B cell (primary cell): ENCODE measurements around the gene PHC3. TPM values are rescaled to one million over a fixed set of nuclear protein-coding genes. Genes with fewer than 3 reads are reported as not detected.
A peak's percentile ranks its signal among the peaks of the same experiment; 100 is the strongest.

Experiments
- ATAC-seq: fragments of 200-7000 bp; cut with Tn5 transposase; one replicate; pipeline ENCODE4 v1.10.0; 2021; ENCODE audit warnings: low read depth, mild to moderate bottlenecking, moderate number of reproducible peaks, moderate library complexity
- CTCF ChIA-PET: fragments of 350-600 bp; sonication (Branson Sonifier 250); formaldehyde crosslinking; loops from one replicate; lab custom pipeline; 2021; ENCODE audit warnings: antibody characterized with exemption, inconsistent platforms; lab: Charles Lee
- POLR2A ChIA-PET: fragments of 350-600 bp; sonication (Branson Sonifier 250); formaldehyde crosslinking; loops from one replicate; lab custom pipeline; 2021; ENCODE audit warnings: antibody characterized with exemption; lab: Charles Lee
- DNase-seq: peaks from one replicate; pipeline ENCODE4 v3.0.0; 2013
- H2AFZ ChIP-seq: 2 replicates; pipeline ENCODE4 v1.6.1; 2012; ENCODE audit warnings: mild to moderate bottlenecking, low read depth, low read length; ENCODE audit not compliant: insufficient read depth, poor library complexity, severe bottlenecking
- H3K27ac ChIP-seq, 2 donors: 1 replicate in 1 of 2; 2 replicates in 1 of 2; pipeline ENCODE4 v1.5.1; 2012 to 2013; ENCODE audit warnings: low read length in 2 of 2, mild to moderate bottlenecking in 2 of 2, moderate library complexity in 1 of 2
- H3K27me3 ChIP-seq, 4 experiments: fragments of 200-600 bp in 1 of 4; sonication (generic) in 1 of 4; replicated peaks in 1 of 4; 1 replicate in 2 of 4; 2 replicates in 2 of 4; pipeline versions ENCODE4 v1.6.1 to v1.7.0; 2013 to 2016; ENCODE audit warnings: low read length in 3 of 4, mild to moderate bottlenecking in 2 of 4, mixed read lengths in 1 of 4, moderate library complexity in 1 of 4; ENCODE audit not compliant: insufficient read depth in 4 of 4, control insufficient read depth in 3 of 4; ENCODE audit errors: control extremely low read depth in 1 of 4
- H3K36me3 ChIP-seq, 2 experiments: replicated peaks in 1 of 2; 1 replicate in 1 of 2; 2 replicates in 1 of 2; pipeline versions ENCODE4 v1.6.1 to v1.7.1; 2013; ENCODE audit warnings: low read length in 1 of 2; ENCODE audit not compliant: insufficient read depth in 2 of 2, control insufficient read depth in 1 of 2; ENCODE audit errors: control extremely low read depth in 1 of 2, extremely low read depth in 1 of 2
- H3K4me1 ChIP-seq, 2 donors: fragments of 200-600 bp in 1 of 2; sonication (generic) in 1 of 2; 1 replicate in 1 of 2; 2 replicates in 1 of 2; pipeline versions ENCODE4 v1.5.1 to v1.6.1; 2013 to 2017; ENCODE audit warnings: low read length in 2 of 2; ENCODE audit not compliant: control insufficient read depth in 2 of 2, insufficient read depth in 2 of 2
- H3K4me2 ChIP-seq: replicated peaks from 2 replicates; pipeline ENCODE3; 2012; ENCODE audit warnings: mild to moderate bottlenecking, low read depth, low read length; ENCODE audit not compliant: poor library complexity, severe bottlenecking
- H3K4me3 ChIP-seq, 5 experiments: fragments of 200-600 bp in 1 of 5; sonication (generic) in 1 of 5; 1 replicate in 3 of 5; 2 replicates in 2 of 5; pipeline versions ENCODE4 v1.5.1 to v1.7.0; 2011 to 2016; ENCODE audit warnings: low read length in 4 of 5, mild to moderate bottlenecking in 4 of 5, low read depth in 2 of 5, control low read depth in 1 of 5, moderate library complexity in 1 of 5; ENCODE audit not compliant: insufficient read depth in 1 of 5; ENCODE audit errors: control extremely low read depth in 1 of 5, extremely low read depth in 1 of 5
- H3K79me2 ChIP-seq: fragments of 200-600 bp; sonication (generic); one replicate; pipeline ENCODE4 v1.6.0; 2016; ENCODE audit warnings: low read length; ENCODE audit not compliant: control insufficient read depth, insufficient read depth
- H3K9ac ChIP-seq: fragments of 200-600 bp; sonication (generic); 2 replicates; pipeline ENCODE4 v1.6.1; 2017; ENCODE audit warnings: mild to moderate bottlenecking, low read length, moderate library complexity
- H3K9me3 ChIP-seq, 3 donors: one replicate each; pipeline versions ENCODE4 v1.6.1 to v1.7.1; 2013; ENCODE audit warnings: low read length in 2 of 3; ENCODE audit not compliant: control insufficient read depth in 2 of 3, insufficient read depth in 1 of 3; ENCODE audit errors: control extremely low read depth in 1 of 3
- H4K20me1 ChIP-seq: 2 replicates; pipeline ENCODE4 v1.6.0; 2012; ENCODE audit warnings: mild to moderate bottlenecking, low read length; ENCODE audit not compliant: insufficient read depth, control insufficient read depth, poor library complexity, severe bottlenecking
- H3K27ac Mint-ChIP-seq: one replicate; pipeline ENCODE4 v1.8.0; 2021; ENCODE audit warnings: mixed read lengths
- H3K27me3 Mint-ChIP-seq: one replicate; pipeline ENCODE4 v1.8.0; 2021; ENCODE audit warnings: mixed read lengths
- H3K4me1 Mint-ChIP-seq: one replicate; pipeline ENCODE4 v1.8.0; 2021; ENCODE audit warnings: mixed read lengths
- H3K4me3 Mint-ChIP-seq: one replicate; pipeline ENCODE4 v1.8.0; 2021; ENCODE audit warnings: mixed read lengths
- H3K9me3 Mint-ChIP-seq: one replicate; pipeline ENCODE4 v1.8.0; 2022; ENCODE audit warnings: mixed read lengths; ENCODE audit not compliant: insufficient read depth
- EZH2 ChIP-seq: IDR thresholded peaks from 2 replicates; pipeline ENCODE4 v1.6.1; 2012; ENCODE audit warnings: borderline replicate concordance, low read depth, mild to moderate bottlenecking, moderate library complexity, low read length; ENCODE audit not compliant: insufficient read depth, poor library complexity, severe bottlenecking
- WGBS: methylation state at CpG from one replicate; pipeline ENCODE4 v1.1.5; 2013; ENCODE audit warnings: missing lambda C conversion rate; ENCODE audit not compliant: insufficient coverage; 5-methylcytosine and 5-hydroxymethylcytosine counted together
- intact Hi-C: fragments of 100-400 bp; cut with micrococcal nuclease; formaldehyde crosslinking; loops from one replicate; pipeline ENCODE4 v1.10.0; 2022
- polyA plus RNA-seq: library from polyadenylated mRNA; depleted of rRNA; stranded (reverse); fragments of >200 nt; gene quantifications from 2 replicates; pipeline ENCODE4 v1.2.3, GENCODE V29; 2012
- total RNA-seq, 2 donors: library from RNA; stranded (reverse); fragments of 120-200 nt in 1 of 2; gene quantifications; 1 replicate in 1 of 2; 2 replicates in 1 of 2; pipeline versions ENCODE4 v1.2.3 to v1.2.4, GENCODE V29; 2013 to 2022
- TF ChIP-seq, protein P1 (sequence below): fragments of 200-600 bp; IDR thresholded peaks from one replicate; pipeline ENCODE4 v1.8.0; 2022; ENCODE audit warnings: antibody characterized with exemption, mild to moderate bottlenecking

The PHC3 gene
- total and polyA plus RNA-seq, 2 donors (not counting 1 experiment from before 2014, with no cell fraction given) = 51.8 to 159 TPM

DNA sequence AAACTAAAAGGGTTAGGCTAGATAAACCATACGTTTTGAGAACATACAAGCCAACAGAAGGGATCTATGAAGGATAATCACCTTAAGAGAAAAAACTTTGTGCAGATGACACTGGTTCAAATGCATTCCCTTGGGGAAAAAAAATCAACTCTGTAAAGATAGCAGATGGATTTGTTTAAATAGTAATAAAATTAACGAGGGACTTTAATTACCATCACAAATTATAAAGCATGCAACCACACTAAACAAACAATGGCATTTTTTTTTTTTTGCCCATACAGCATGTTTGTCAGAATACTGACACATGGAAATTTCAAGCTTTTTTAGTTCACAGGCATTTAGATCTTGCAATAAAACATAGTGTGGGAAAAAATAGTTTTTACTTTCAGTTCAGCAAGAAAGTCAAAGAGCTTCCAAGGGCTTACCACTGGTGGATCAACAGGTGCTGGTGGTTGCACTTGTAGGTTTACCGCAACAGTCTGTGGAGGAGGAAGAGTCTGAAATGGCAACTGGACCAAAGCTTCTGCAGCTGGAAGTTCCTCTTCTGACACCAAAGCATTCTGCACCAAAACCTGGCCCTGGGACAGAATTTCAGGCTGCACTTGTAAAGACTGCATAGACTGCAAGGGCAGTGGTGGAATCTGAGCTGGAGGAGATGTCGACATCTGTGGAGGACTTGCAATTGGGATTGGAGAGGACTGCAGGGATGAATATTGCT lies 53.1 kb downstream of the PHC3 start:
- 3% methylated on average over 2 of the region's 4 CpGs for WGBS
- Mint-ChIP-seq H3K9me3 (no peaks in the 10 kb centered on the region), H3K4me1 (peaks cover 17% of the 10 kb centered on the region), H3K4me3 (peak overlapping the region; percentile 67), H3K27me3 (no peaks in the 10 kb centered on the region), H3K27ac (peak overlapping the region; percentile 86)
- Histone ChIP-seq H3K79me2 (peaks cover 31% of the 10 kb centered on the region), H3K27ac (peak overlapping the region; percentile 27 to 54), H3K27me3 (no peaks in the 10 kb centered on the region), H3K4me2 (peak overlapping the region; percentile 43), H3K4me3 (peak overlapping the region in 1 of 5 experiments; percentile 1), H3K9me3 (peaks cover 1 to 8% (median 7%) of the 10 kb centered on the region in 3 donors), H3K9ac (peak overlapping the region; percentile 21), H3K36me3 (peaks cover 15 to 27% of the 10 kb centered on the region in 2 experiments), H3K4me1 (peaks cover 16 to 17% of the 10 kb centered on the region in 2 donors), H2AFZ (no peak overlapping the region), H4K20me1 (no peaks in the 10 kb centered on the region)
- intact Hi-C loops = no loop called here
- TF ChIP-seq, protein P1, sequence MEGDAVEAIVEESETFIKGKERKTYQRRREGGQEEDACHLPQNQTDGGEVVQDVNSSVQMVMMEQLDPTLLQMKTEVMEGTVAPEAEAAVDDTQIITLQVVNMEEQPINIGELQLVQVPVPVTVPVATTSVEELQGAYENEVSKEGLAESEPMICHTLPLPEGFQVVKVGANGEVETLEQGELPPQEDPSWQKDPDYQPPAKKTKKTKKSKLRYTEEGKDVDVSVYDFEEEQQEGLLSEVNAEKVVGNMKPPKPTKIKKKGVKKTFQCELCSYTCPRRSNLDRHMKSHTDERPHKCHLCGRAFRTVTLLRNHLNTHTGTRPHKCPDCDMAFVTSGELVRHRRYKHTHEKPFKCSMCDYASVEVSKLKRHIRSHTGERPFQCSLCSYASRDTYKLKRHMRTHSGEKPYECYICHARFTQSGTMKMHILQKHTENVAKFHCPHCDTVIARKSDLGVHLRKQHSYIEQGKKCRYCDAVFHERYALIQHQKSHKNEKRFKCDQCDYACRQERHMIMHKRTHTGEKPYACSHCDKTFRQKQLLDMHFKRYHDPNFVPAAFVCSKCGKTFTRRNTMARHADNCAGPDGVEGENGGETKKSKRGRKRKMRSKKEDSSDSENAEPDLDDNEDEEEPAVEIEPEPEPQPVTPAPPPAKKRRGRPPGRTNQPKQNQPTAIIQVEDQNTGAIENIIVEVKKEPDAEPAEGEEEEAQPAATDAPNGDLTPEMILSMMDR = no peak
- TF ChIP-seq EZH2 = no peak
- DNase-seq (peak; percentile 70), ATAC-seq (peak; percentile 81)
- ChIA-PET POLR2A (interaction anchor here (0.7 kb wide), 1 partner anchor 53 kb away, joined by 4 read pairs; no protein-coding TSS in a partner anchor), CTCF (interaction anchor here (1.0 to 1.4 kb wide), 5 partner anchors 14 to 267 kb away, joined by 3 to 5 read pairs (median 3); partner anchors contain the start of gene SEC62)

DNA sequence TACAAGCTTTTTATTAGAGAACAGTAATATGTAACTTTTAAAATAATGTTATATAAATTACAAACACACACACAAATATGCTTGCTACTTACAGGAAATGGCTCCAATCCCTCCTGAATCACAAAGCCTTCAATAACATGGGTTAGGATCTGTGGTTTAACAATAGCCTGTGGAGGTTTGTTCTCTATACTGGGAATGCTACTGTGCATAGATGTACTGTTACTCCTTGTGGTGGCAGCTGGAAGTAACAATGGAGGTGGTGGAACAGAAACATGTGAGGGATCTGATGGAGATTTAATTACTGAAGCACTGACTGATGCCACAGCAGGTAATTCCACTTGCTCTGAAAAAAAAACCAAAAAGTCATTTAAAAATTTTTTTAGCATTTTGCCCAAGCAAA lies 64.4 kb downstream of the PHC3 start:
- intact Hi-C loops = no loop called here

More for the DNA sequence above, 64.4 kb downstream of the PHC3 start:
- Histone ChIP-seq H3K4me3 (no peak overlapping the region), H3K9me3 (no peaks in the 10 kb centered on the region), H3K27ac (no peak overlapping the region), H3K27me3 (no peaks in the 10 kb centered on the region), H3K9ac (no peak overlapping the region), H3K4me2 (no peak overlapping the region), H3K36me3 (peaks cover 21 to 75% of the 10 kb centered on the region in 2 experiments), H2AFZ (no peak overlapping the region), H4K20me1 (no peaks in the 10 kb centered on the region), H3K4me1 (no peaks in the 10 kb centered on the region), H3K79me2 (peaks cover 14% of the 10 kb centered on the region)
- DNase-seq (no peak), ATAC-seq (no peak)
- TF ChIP-seq EZH2 = no peak
- TF ChIP-seq, protein P1 = no peak
- no peak overlapping the region for H3K4me3 Mint-ChIP-seq
- H3K9me3 Mint-ChIP-seq = no peaks in the 10 kb centered on the region
- H3K4me1 Mint-ChIP-seq = no peaks in the 10 kb centered on the region
- ChIA-PET POLR2A (interaction anchor here (0.5 kb wide), 1 partner anchor 16 kb away, joined by 5 read pairs; no protein-coding TSS in a partner anchor), CTCF (interaction anchor here (0.7 to 1.8 kb wide), 4 partner anchors 13 to 252 kb away, joined by 3 to 5 read pairs (median 4); no protein-coding TSS in a partner anchor)
- no peak overlapping the region for H3K27ac Mint-ChIP-seq
- no peaks in the 10 kb centered on the region for H3K27me3 Mint-ChIP-seq
